Loucy (cell line): ENCODE data around the gene CDK15.
"Not testable (repeated sequence)": the region's sequence is repeated elsewhere in the genome, so short reads cannot be mapped to it uniquely, and the experiment has no call there.

Experiments used
- H2AFZ ChIP-seq: fragments of 200-600 bp; sonication (generic); 2 replicates; pipeline ENCODE4 v1.6.0; 2016; ENCODE audit warnings: antibody characterized with exemption, mild to moderate bottlenecking, low read length, moderate library complexity
- H3F3A ChIP-seq: fragments of 200-600 bp; 2 replicates; pipeline ENCODE4 v1.6.0; 2016; ENCODE audit warnings: antibody characterized with exemption, low read depth, mild to moderate bottlenecking
- H3K27me3 ChIP-seq: fragments of 200-600 bp; sonication (generic); 2 replicates; pipeline ENCODE4 v1.6.1; 2014; ENCODE audit warnings: low read length, mild to moderate bottlenecking; ENCODE audit not compliant: insufficient read depth, poor library complexity, severe bottlenecking
- H3K36me3 ChIP-seq: fragments of 200-600 bp; sonication (generic); 2 replicates; pipeline ENCODE4 v1.6.1; 2016; ENCODE audit warnings: low read length; ENCODE audit not compliant: insufficient read depth
- H3K4me1 ChIP-seq: fragments of 200-600 bp; sonication (generic); 2 replicates; pipeline ENCODE4 v1.5.1; 2014; ENCODE audit warnings: low read length, mild to moderate bottlenecking; ENCODE audit not compliant: insufficient read depth, poor library complexity, severe bottlenecking
- H3K4me2 ChIP-seq: fragments of 200-600 bp; sonication (generic); 2 replicates; pipeline ENCODE4 v1.6.0; 2014; ENCODE audit warnings: antibody characterized with exemption, low read length, low read depth, mild to moderate bottlenecking; ENCODE audit not compliant: poor library complexity, severe bottlenecking
- H3K4me3 ChIP-seq: fragments of 200-600 bp; sonication (generic); 2 replicates; pipeline ENCODE4 v1.5.1; 2014; ENCODE audit warnings: low read length, mild to moderate bottlenecking, mixed read lengths; ENCODE audit not compliant: poor library complexity, severe bottlenecking
- H3K79me2 ChIP-seq: fragments of 200-600 bp; sonication (generic); 2 replicates; pipeline ENCODE4 v1.6.1; 2014; ENCODE audit warnings: low read length; ENCODE audit not compliant: insufficient read depth
- H3K9ac ChIP-seq: fragments of 200-600 bp; sonication (generic); 2 replicates; pipeline ENCODE4 v1.6.0; 2014; ENCODE audit warnings: mild to moderate bottlenecking, low read depth, low read length, moderate library complexity; ENCODE audit not compliant: poor library complexity, severe bottlenecking
- H3K9me2 ChIP-seq: fragments of 200-600 bp; sonication (generic); replicated peaks from 2 replicates; pipeline ENCODE4 v1.6.1; 2016; ENCODE audit warnings: low read depth, low read length, mixed read lengths
- H3K9me3 ChIP-seq: fragments of 200-600 bp; sonication (generic); 2 replicates; pipeline ENCODE4 v1.6.1; 2014; ENCODE audit warnings: mild to moderate bottlenecking, antibody characterized with exemption, low read length, low read depth; ENCODE audit not compliant: insufficient read depth
- H4K20me1 ChIP-seq: fragments of 200-600 bp; sonication (generic); 2 replicates; pipeline ENCODE4 v1.6.0; 2014; ENCODE audit warnings: antibody characterized with exemption, low read length, mild to moderate bottlenecking; ENCODE audit not compliant: insufficient read depth, poor library complexity, severe bottlenecking
- CTCF ChIP-seq: fragments of 200-600 bp; sonication (generic); conservative IDR thresholded peaks from 2 replicates; pipeline ENCODE4 v1.5.1; 2014; ENCODE audit warnings: mild to moderate bottlenecking, antibody characterized with exemption, low read length
- EZH2phosphoT487 ChIP-seq: fragments of 200-600 bp; IDR thresholded peaks from 2 replicates; pipeline ENCODE4 v1.6.1; 2018; ENCODE audit warnings: antibody characterized with exemption, mild to moderate bottlenecking, moderate library complexity, borderline replicate concordance

The CDK15 gene

GRCh38 chr2:201759567-201759966 lies 46.8 kb upstream of the CDK15 start:
- Histone ChIP-seq H3K4me3 (no peak overlapping the region), H3K9me3 (no peaks in the 10 kb centered on the region), H3K36me3 (peaks cover 9% of the 10 kb centered on the region; the same call in 1 of the 2 replicates), H4K20me1 (no peaks in the 10 kb centered on the region), H3K9ac (no peak overlapping the region), H3K4me2 (no peak overlapping the region), H2AFZ (no peak overlapping the region), H3K79me2 (no peaks in the 10 kb centered on the region), H3K4me1 (no peaks in the 10 kb centered on the region), H3K27me3 (no peaks in the 10 kb centered on the region), H3F3A (no peaks in the 10 kb centered on the region), H3K9me2 (no peaks in the 10 kb centered on the region)
- TF ChIP-seq EZH2phosphoT487 (no peak), CTCF (no peak)

DNA sequence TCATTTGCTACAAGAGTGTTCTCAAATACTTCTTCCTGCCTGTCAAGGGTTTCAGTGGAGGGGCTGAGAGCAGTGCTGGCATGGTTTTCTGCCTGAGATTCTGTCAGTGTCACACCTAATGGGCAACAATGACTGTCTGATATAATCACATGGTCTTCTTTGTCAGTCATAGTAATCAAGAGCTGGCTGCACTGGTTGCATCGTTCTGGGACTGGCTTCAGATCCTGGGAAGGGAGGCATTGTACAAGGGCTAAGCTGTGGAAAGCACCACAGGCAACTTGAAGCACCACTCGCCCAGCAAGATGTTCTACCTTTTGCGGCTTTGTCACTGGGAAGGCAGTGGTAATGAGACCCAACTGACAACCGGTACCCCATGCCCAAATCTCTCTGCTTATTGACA lies 45.2 kb upstream of the CDK15 start:
- H3K9me3 ChIP-seq = no peaks in the 10 kb centered on the region
- H3K27me3 ChIP-seq = no peaks in the 10 kb centered on the region
- H3K36me3 ChIP-seq = peaks cover 9% of the 10 kb centered on the region; the same call in 1 of the 2 replicates
- TF ChIP-seq CTCF (no peak), EZH2phosphoT487 (no peak)
- no peaks in the 10 kb centered on the region for H3K4me1 ChIP-seq
- no peak overlapping the region for H3K4me3 ChIP-seq
- H3K4me2 ChIP-seq = no peak overlapping the region
- no peak overlapping the region for H3K9ac ChIP-seq
- H3F3A ChIP-seq = no peaks in the 10 kb centered on the region
- H3K9me2 ChIP-seq = no peaks in the 10 kb centered on the region
- no peak overlapping the region for H2AFZ ChIP-seq
- H3K79me2 ChIP-seq = no peaks in the 10 kb centered on the region
- H4K20me1 ChIP-seq = no peaks in the 10 kb centered on the region

DNA sequence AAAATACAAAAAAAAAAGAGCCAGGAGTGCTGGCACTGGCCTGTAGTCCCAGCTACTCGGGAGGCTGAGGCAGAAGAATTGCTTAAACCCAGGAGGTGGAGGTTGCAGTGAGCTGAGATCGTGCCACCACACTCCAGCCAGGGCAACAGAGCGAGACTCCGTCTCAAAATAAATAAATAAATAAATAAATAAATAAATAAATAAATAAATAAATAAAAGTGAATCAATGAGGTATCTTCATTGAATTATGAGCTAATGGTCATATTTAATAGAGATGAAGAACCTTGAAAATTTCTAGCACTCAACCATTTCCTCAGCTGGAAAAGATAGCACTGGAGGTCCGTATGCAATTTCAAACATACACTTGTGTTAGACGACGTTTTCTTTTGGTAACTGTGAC lies 41.9 kb upstream of the CDK15 start:
- not testable (repeated sequence) for H3K4me1 ChIP-seq, H3K4me2 ChIP-seq, H3K4me3 ChIP-seq, H3K9me3 ChIP-seq, H3K9ac ChIP-seq, H4K20me1 ChIP-seq, H3F3A ChIP-seq, H2AFZ ChIP-seq, H3K9me2 ChIP-seq, H3K79me2 ChIP-seq, H3K27me3 ChIP-seq
- peaks cover 12% of the 10 kb centered on the region; the same call in 1 of the 2 replicates for H3K36me3 ChIP-seq

GRCh38 chr2:201765799-201766198 lies 40.5 kb upstream of the CDK15 start:
- Histone ChIP-seq H3K9me3 (no peaks in the 10 kb centered on the region), H3K36me3 (peaks cover 11% of the 10 kb centered on the region; the same call in 1 of the 2 replicates), H3K79me2 (no peaks in the 10 kb centered on the region), H3K4me3 (no peak overlapping the region), H3K4me1 (peaks cover 3% of the 10 kb centered on the region), H3K27me3 (no peaks in the 10 kb centered on the region), H2AFZ (no peak overlapping the region), H3K9ac (no peak overlapping the region), H3F3A (no peaks in the 10 kb centered on the region), H4K20me1 (no peaks in the 10 kb centered on the region), H3K4me2 (no peak overlapping the region), H3K9me2 (no peaks in the 10 kb centered on the region)
- TF ChIP-seq EZH2phosphoT487 (no peak), CTCF (no peak)
